Activated CD8-positive, alpha-beta memory T cell treated with anti-CD3 and anti-CD28 coated beads, Interleukin-2, amount 50 U/mL, for 48 hours (primary cell): ENCODE data around the gene SYNDIG1.
"Not testable (repeated sequence)": the region's sequence is repeated elsewhere in the genome, so short reads cannot be mapped to it uniquely, and the experiment has no call there.

Experiments
- DNase-seq: peaks from one replicate; pipeline ENCODE4 v3.0.0-alpha.2; 2020

SYNDIG1 gene

DNA sequence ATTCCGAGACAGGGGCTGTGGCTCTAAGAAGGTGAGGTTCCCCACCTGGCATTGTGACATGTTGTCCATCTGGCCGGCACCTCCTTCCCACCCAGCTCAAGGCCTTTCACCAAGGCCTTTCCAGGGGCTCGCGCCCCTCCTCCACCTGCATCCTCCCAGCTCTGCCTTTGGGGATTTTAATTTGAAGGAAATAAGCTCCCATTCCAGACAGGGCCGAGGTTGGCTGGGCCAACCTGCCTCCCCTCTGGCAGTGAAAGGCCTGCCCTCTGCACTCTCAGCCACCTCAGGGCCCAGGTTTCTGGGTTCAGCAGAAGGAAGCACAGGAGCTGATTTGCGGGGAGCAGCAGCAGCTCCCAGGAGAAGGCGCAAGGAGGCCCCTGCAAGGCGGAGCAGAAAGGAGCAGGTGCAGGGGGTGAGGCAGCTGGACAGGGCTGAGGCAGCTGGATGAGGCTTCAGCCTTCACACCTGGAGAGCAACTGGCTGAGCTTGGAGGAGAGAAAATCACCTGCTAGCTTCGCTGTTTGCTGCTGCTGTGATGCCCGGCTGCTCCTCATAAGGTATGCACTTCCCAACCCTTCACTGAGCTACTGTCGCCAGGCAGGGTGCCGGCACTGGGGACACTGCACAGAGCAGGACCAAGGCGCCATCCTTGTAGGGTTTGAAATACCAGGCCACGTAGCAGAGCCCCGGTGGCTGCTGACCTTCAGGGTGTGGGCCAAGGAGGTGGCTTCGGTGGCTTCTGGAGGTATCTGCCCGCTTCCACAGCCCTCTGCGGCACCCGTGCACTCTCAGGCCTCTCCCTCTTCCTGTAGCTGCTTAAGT, 147.0 kb downstream of the SYNDIG1 start:
- DNase-seq: no peak

DNA sequence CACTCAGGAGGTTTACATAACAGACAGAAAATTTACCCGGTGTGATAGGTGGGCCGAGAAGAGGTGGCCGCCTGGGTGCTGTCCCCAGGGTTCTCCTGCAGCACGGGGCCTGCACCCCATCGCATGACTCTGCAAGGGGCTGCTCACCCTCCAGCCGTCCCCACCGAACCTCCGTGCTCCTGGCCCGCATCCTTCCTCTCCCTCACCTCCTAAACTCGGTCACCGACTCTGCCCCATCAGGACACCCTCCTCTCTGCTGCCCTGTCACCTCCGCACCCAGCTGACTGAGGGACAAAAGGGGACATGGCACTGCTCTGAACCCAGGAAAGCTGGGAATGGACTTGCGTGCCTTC, 147.6 kb downstream of the SYNDIG1 start:
- DNase-seq: no peak

DNA sequence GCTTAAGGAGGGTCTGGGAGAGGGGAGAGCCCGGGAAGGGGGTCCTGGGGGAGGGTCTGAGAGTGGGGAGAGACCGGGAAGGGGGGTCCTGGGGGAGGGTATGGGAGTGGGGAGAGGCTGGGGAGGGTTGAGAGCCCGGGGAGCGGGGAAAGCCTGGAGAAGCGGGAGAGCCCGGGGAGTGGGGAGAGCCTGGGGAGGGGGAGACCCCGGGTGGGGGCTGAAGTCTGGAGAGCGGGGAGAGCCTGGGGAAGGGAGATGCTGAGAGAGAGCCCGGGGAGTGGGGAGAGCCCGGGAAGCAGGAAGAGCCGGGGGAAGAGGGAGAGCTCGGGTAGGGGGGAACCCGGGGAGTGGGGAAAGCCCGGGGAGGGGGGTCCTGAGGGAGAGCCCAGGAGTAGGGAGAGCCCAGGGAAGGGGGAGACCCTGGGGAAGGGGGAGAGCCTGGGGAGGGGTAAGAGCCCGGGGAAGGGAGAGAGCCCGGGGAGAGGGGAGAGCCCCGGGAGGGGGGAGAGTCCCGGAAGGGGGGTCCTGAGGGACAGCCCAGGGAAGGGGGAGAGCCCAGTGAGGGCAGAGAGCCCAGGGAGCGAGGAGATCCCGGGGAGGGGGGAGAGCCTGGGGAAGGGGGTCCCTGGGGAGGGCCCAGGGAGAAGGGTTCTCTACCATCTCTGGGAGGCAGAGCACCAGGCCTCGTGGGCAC, 148.5 kb downstream of the SYNDIG1 start:
- DNase-seq: no peak

DNA sequence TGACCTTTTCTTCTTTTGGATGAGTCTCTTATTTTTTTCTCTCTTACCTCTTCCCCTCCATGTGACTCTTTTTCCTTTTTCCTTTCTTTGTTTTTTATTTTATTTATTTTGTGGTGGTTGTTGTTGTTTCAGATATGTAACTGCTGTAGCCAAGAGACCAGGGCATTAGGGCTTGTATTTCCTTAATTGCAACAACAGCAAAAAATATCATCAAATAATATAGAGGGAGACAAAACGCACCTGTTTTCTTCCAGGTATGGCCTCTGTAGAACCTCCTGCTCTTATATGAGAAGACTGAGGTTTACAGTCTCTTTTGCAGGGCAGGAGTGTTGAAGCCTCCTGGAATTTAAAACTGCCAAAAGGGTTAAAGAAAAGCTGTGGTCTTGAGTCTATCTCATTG, 149.3 kb downstream of the SYNDIG1 start:
- DNase-seq: no peak

DNA sequence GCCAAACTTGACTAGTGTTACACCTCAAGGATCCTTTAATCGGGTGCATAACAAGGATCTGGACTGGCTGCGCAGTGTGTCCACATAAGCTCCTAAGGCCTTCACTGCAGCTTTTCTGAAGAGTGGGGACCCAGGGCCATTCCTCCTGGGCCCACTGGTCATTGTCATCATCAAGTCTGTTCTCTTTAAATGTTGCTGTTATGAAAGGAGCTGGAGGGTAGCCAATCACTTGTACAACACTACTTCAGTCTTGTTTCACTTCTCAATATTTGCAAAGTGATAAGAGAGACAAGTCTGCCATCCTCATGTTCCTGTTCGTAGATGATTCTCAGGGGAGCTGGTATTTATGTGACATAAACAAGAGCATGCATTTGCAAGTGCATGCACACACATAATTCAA, 149.8 kb downstream of the SYNDIG1 start:
- no peak for DNase-seq

DNA sequence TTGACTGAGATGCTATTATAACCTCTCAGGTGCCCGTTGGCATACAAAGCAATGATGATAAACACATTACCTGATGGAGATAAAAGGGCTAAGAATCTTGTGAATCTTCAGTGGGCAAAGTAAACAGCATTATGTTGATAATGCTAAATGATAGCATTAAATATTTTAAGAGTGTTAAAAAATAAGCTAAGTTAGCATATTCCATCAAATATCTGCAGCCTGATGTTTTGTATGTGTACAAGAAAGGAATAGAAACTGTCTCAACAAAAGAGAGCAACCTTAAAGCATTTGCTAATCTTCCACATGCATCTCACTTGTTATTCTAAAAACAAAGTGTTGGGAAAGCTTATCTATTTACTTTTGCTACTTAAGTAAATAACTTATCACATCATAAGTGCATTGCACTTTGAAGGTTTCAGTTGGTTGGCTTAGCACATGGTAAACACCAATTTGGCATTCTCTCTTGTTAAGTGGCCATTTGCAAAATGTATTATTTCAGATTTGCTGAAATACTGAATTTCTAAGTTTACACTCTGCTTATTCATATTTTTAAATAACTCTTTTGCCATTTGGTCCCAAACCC, 151.6 kb downstream of the SYNDIG1 start:
- DNase-seq: no peak

DNA sequence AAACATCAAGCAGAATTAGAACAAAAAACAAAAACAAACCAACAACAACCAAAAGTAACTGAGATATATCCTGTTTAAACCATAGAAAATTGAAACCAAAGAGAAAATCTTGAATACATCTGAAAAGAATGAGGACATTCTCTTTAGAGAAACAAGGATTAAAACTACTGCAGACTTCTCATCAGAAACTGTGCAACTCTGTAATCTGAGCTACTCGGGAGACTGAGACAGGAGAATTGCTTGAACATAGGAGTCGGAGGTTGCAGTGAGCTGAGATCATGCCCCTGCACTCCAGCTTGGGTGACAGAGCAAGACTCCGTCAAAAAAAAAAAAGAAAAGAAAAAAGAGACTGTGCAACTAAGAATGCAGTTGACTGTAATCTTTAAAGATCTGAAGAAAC, 153.4 kb downstream of the SYNDIG1 start:
- DNase-seq: no peak

DNA sequence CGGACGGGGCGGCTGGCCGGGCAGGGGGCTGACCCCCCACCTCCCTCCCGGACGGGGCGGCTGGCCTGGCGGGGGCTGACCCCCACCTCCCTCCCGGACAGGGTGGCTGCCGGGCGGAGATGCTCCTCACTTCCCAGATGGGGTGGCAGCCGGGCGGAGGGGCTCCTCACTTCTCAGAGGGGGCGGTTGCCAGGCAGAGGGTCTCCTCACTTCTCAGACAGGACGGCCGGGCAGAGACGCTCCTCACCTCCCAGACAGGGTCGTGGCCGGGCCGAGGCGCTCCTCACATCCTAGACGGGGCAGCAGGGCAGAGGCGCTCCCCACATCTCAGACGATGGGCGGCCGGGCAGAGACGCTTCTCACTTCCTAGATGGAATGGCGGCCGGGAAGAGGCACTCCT, 156.7 kb downstream of the SYNDIG1 start:
- DNase-seq: not testable (repeated sequence)

DNA sequence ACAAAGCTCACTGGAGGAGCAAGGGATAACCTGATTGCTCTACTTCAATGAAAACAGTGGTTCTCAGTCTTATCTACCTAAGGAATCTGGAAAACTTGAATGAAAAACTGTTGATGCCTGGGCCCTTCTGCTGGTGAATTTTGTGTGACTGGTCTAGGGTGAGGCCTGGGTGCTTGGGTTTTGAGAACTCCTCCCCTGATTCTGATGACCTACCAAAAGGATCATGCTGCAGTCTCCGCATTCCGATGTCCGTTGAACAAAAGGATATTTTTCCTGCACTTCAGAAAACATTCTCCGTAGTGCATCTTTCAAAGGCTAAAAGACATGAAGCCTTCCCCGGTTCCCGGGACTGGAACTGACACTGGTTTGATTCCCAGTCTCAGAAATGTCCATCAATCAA, 157.9 kb downstream of the SYNDIG1 start:
- DNase-seq: no peak

DNA sequence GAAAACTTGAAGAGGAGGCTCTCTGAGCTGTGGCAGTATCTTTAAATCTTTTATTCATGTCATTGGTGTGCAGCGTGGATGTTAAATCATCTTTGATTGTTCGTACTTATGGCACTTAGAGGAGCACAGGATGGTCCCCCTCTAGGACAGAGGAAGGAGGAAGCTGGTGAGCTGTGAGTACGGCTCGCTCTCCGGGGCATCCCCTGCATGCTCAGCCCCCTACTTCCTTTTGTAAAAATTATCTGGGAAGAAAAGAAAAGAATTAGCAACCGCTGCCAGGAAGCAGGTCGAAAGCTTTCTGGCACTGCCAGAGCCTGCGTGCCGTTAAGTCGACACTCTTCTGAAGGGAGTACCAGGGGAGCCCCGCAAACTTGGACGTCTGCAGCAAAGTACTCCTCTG, 158.5 kb downstream of the SYNDIG1 start:
- DNase-seq: no peak

DNA sequence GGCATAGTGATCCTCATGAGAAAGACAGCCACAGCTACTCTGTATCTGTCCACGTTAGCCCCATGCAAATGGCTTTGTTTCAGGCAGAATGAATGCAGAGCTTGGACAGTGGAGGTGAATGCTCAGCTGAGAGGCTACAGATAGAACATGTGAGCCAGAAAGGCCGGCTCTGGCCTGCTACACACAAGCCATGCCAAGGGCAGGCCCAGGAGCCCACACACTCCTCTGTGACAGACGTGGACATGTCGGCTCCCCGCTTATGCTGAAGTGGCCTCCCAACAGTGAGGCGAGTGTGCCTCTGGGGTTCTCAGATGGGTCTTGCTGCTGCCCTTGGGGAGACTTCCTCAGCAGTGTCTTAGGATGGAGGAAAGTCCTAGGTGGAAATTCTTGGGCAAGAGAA, 159.6 kb downstream of the SYNDIG1 start:
- DNase-seq: no peak

DNA sequence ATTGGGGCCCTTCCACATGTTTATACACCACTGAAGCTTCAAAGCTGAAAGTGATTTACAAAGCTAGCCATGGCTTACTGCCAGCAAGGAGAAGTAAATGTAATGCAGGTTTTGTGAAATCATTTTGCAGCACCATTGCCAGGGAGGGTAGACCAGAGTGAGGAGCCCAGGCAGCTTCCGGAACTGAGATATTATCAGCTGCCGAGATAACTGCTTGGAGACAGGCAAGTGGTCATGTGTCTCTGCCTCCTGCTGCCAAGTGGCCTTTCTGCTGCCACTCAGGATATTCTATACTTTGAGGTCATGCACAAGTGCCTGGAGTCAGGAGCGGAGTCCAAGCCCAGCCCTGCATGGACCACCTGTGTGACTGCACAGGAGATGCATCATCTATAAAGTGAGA, 160.2 kb downstream of the SYNDIG1 start:
- DNase-seq: no peak

DNA sequence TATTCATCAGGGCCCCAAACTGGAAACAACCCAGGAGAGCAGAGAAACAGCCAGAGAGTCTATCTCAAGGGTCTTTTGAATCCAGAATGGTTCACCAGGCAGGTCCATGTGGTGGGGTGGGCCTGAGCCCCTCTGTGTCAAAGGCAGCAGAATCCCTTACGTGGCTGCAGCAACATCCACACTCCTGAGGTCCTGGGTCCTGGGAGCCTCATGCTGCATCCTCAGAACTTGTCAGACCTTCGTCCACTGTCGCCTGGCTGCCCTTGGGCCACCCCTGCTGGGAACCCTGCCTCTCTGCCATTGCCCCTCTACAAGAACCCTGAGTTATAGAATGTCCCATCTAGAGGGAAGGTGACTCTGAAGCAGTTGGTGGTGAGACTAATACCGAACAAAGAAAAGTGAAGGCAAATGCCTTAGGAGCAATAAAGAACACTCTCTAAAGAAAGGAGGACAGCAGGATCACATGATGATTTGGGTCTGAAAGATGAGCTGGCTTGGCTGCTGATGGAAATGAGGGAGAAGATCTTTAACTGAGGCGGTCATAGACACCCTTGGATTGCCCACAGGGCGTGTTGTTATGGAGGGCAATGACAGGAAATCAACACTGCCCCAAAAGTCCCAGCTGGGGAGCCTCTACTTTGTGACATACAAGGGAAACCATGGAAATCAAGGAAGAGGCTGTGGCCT, 161.2 kb downstream of the SYNDIG1 start:
- no peak for DNase-seq

DNA sequence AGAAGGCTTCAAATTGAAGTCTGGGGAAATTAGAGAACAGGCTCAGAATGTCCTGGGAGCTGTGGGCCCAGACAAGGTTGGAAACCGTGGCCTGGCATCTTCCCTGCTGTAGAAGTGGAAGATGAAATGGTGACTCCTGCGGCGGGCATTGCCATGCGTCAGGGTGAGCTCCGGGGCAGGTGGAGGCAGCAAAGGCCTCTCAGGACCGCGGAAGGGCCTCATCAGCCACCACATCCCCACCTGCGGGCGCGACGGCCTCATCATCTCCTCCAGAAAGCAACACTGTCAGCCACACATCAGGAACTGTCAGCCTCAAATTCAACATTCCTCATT, 161.7 kb downstream of the SYNDIG1 start:
- DNase-seq: no peak

DNA sequence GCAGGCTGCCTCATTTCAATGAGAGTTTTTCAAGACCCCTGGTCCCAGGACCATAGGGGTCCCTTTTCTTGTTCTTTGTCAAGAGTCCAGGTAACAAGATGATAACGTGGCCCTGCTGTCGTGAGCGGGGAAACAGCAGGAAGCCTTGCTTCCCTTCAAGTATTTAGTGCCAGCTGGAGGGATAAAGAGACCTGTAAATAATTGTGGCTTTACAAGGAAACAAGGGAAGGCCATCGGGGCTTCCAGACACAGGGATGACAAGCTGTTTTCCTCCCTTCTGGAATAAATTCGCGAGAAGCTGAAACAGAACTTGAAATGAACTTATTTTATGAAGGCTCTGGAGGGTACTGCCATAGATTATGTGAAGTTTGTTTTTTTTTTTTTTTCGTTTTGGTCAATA, 163.2 kb downstream of the SYNDIG1 start:
- no peak for DNase-seq

DNA sequence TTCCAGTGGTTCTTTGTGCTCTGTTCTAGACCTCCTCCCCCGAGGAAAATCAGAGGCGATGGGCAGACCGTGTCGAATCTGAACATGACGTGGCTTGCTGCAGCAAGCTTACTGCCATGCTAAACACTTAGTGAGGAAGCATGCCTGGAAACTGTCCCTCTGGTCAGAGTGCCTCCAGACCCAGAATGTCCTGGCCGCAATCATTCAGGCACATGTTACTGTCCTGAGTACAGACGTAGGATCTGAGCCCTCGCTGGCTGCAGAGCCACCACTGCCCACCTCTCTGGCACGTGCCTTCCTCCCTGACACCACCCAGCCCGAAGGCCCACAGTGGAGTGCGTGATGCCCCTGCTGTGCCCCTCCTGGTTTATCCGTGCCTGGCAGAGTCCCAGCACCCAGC, 163.6 kb downstream of the SYNDIG1 start:
- DNase-seq: no peak

DNA sequence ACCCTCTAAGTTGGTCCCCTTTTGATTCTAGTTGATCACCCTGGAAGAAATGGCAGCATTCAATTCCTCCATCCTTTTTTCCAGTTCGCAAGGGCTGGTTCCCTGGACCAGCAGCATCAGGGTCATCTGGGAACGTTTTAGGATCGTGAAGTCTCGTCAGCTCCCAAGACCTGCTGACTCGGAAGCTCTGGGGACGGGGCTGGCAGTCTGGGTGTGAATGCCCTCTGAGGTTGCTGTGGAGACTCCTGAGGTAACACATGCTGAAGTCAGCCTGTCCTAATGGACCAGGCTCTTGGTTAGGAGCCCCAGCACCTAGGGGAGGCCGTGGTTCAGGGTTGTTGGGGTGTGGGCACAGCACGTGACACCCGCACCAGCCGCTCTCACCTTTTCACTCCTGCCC, 164.1 kb downstream of the SYNDIG1 start:
- no peak for DNase-seq

DNA sequence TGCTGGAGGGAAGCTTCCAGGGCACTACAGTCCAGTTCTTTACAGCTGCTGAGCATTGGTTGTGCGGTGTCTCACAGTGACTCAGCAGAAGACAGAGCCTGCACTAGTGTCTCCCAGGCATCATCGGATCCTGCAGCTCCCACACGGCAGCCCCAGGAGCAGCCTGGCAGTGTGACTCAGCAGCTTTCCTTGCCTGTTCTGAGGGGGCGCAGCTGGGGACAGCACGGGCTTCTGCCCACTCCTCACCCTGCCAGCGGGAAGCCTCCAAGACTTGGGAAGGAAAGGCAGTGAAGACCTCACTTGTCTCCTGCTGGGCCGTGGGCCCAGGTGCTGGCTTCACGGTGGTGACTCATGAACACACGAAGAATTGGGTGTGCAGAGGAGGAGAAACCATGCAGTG, 165.4 kb downstream of the SYNDIG1 start:
- no peak for DNase-seq

DNA sequence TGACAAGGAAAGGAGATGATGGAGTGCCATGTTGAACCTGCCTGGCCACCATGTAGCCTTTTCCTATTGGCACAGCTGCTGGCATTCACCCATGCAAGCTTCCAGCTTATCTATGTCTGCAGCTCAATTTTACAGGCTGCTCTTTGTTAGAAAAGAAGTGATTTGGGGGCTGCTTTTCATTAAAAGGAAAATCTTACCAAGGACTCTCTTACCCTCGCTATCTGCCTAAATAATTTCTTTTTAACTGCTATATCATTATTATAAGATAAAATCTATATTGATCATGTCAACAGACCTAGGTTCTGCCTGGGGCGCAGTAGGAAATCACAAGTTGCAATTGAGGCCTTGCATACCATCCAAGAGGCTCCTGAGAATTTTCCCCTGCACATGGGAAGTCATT, 167.2 kb downstream of the SYNDIG1 start:
- no peak for DNase-seq

DNA sequence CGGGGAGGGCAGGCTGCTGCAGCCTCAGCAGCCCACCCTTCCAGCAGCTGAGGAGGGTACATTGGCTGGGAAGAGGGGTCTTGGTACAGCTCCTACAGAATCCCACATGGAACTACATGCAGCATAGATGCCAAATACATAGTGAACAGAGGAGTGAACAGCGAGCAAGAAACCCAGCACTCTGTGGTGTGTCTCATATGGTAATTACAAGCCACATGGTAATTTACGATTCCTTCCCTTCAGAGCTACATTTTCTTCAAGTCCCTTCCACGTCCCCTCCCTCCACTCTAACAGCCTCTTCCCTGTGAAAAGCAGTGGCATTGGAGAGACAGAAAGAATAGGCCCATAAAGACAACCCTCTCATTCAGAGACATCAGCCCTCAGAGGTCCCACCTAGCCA, 167.7 kb downstream of the SYNDIG1 start:
- DNase-seq: no peak

DNA sequence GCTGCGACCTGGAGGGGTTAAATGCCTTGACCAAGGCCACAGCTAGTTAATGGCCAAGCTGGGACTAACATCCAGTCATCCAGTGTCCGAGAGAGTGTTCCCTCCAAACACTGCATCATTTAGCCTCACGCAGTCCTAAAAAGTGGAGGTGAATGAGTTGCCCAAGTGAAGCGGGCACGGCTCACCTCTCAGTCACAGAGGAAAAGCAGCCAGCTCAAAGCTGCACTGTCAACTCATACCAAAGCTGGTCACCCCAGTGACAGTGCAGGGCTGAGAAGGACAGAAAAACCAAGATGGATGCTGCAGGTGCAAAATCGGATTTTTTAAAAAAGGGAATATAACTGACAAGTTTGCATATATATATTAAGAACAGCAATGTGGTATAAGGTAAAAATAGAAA, 168.5 kb downstream of the SYNDIG1 start:
- no peak for DNase-seq

DNA sequence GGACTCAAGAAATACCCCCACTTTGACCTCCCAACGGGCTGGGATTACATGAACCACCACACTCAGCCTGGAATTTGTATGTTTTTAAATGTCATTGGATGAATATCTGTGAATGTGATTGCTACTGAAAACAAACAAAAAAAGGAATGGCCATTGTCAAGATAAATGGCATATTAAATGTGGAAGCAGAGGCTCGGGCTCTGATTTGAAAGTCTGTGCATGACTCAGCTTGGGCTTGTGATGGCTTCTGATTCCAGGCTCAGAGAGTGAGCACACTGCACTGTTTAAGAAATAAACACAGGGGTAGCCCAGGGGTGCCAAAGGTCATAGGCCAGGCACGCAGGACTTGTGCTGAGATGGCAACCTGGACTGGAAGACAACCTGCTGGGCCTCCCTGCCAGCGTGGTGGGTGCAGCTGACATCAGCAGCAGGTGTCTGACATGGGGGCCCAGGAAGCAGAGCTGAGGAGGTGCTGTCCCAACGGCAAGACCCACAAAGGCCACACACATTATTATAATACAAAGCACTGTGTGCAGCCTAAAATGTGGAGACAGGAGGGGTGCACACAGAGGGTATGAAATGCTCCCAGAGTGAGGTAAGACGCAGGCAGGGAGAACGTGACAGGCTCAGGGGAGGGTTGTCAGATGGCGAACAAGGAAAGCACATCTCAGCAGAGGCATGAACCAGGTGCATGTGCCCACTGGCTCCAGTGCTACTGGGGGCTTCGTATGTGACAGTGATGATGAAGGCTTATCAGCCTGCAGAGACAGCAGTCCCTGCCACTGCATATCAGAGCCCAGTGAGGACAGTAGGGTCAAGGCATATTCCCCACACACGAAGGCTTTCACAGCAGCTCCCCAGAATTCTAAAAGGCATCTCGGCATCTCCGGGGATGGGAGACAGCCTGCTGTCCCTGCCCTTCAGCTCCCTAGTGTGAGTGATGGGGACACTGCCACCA, 169.4 kb downstream of the SYNDIG1 start:
- no peak for DNase-seq

DNA sequence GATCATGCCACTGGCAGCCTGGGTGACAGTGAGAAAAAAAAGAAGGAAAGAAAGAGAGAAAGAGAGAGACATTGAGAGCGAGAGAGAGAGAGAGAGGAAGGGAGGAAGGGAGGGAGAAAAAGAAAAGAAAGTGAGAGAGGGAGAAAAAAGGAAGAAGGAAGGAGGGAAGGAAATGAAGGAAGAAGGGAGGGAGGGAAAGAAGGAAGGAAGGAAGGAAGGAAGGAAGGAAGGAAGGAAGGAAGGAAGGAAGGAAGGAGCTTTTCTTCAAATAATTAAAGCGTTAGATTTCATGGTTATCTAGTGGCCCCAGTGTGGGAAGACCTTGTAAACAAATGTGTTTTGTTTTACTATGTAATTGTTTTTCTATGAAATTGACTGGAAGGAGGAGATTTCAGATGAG, 170.8 kb downstream of the SYNDIG1 start:
- no peak for DNase-seq
